ENCODE results near the gene TMEM158. TPM values are rescaled to one million over a fixed set of nuclear protein-coding genes. Genes with fewer than 3 reads are reported as not detected.

Gene TMEM158
- total and polyA plus RNA-seq, 2 of the 8 experiments (the other 6 are each of a cell fraction or from before 2014, with no cell fraction given) = 6.8 to 30.3 TPM

DNA sequence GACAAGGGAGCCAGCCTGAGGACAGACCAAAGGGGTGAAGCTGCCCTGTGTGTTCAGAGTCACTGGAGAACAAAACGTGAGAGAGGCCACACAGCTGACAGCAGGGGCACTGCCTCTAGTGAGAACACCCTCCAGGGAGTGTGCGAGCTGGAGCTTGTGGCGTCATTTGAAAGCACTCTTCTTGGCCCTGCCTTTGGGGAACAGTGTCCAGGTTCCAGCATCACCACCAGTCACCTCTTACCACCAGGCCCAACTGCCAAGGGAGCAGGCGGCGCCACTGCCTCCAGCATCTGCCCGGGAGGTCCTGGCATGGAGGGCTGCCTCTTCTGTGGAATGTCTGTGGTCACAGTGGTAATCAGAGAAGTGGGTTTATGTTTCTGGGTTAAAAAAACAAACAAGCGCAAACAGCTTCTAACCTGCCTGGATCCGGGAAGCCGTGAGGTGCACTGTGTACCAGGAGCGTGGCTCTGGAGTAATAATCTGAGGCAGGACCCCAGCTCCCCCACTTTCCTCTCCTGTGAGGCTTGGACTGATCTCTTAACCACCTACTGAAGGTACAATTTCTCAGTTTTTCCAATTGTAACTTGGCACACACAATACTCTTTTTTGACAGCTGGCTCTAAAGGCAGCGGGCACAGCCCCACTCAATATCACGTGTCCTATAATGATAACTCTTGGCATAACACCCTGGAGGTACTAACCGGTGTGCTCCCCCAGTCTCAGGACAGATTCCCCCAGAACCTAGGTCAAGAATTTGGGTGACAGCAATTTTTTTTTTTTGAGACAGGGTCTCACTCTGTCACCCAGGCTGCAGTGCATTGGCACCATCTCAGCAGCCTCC lies 47.7 kb downstream of the TMEM158 start:
- no peak overlapping the region for H4K5ac ChIP-seq (ENCODE audit: insufficient read length, low read depth, low read length)
- FAIRE-seq = no peak

More for the DNA sequence above, 47.7 kb downstream of the TMEM158 start:
- Histone ChIP-seq H3K9me3 (ENCODE audit: insufficient read depth in 2 of 2, low read depth in 1 of 2, low read length in 1 of 2) (no peaks in the 10 kb centered on the region), H3K27me3 (replicated peaks in 1 of 4; ENCODE audit: control insufficient read depth in 3 of 4, extremely low read depth in 1 of 4, insufficient read depth in 3 of 4, low read length in 3 of 4) (no peaks in the 10 kb centered on the region), H3K18ac (ENCODE audit: extremely low read depth, low read length) (no peak overlapping the region), H3K79me1 (ENCODE audit: low read depth, low read length) (no peaks in the 10 kb centered on the region), H3K4me2 (ENCODE audit: insufficient read depth in 1 of 2, low read depth in 2 of 2, low read length in 2 of 2) (no peak overlapping the region), H4K8ac (ENCODE audit: extremely low read depth, insufficient read depth, low read length) (no peak overlapping the region), H3K27ac (ENCODE audit: low read depth, low read length) (no peak overlapping the region), H2BK5ac (ENCODE audit: low read depth, low read length) (no peak overlapping the region; the same call in 1 of the 2 replicates), H3K36me3 (ENCODE audit: control insufficient read depth in 2 of 4, insufficient read depth in 4 of 4, low read length in 3 of 4) (no peaks in the 10 kb centered on the region), H4K20me1 (replicated peaks in 1 of 2; ENCODE audit: control insufficient read depth in 1 of 2, insufficient read depth in 2 of 2, low read length in 2 of 2) (no peaks in the 10 kb centered on the region), H3K56ac (replicated peaks; ENCODE audit: insufficient read length, low read depth, low read length) (no peak overlapping the region), H2BK15ac (ENCODE audit: low read length) (no peak overlapping the region), H2BK20ac (ENCODE audit: low read length) (no peak overlapping the region), H4K91ac (replicated peaks; ENCODE audit: insufficient read length, low read length) (no peak overlapping the region), H3K79me2 (ENCODE audit: control insufficient read depth in 1 of 2, insufficient read depth in 2 of 2, low read length in 2 of 2) (no peaks in the 10 kb centered on the region), H2BK120ac (replicated peaks; ENCODE audit: low read depth, low read length) (no peak overlapping the region), H3K14ac (ENCODE audit: insufficient read length) (no peak overlapping the region), H3K23ac (ENCODE audit: insufficient read length) (no peak overlapping the region), H2AFZ (ENCODE audit: low read length) (no peak overlapping the region), H3K4me1 (replicated peaks in 1 of 4; ENCODE audit: control insufficient read depth in 3 of 4, insufficient read depth in 4 of 4, low read length in 3 of 4) (peaks cover 0 to 4% (median 1%) of the 10 kb centered on the region in 4 experiments; a peak in 4 of 7 replicates), H3K4me3 (ENCODE audit: extremely low read depth in 1 of 4, insufficient read depth in 2 of 4, low read depth in 3 of 4, low read length in 4 of 4) (no peak overlapping the region), H2AK5ac (ENCODE audit: low read depth, low read length) (no peak overlapping the region), H3K23me2 (ENCODE audit: low read depth, low read length) (no peaks in the 10 kb centered on the region), H3K9ac (replicated peaks in 1 of 4; ENCODE audit: extremely low read depth in 1 of 4, low read depth in 3 of 4, low read length in 3 of 4) (no peak overlapping the region), H2BK12ac (ENCODE audit: low read depth, low read length) (no peak overlapping the region), H3K4ac (replicated peaks; ENCODE audit: insufficient read length, low read depth, low read length) (no peak overlapping the region)
- ChIA-PET CTCF (ENCODE audit: partially characterized antibody) (interaction anchor here (0.9 to 1.1 kb wide), 2 partner anchors 122 to 215 kb away, joined by 3 to 4 read pairs; no protein-coding TSS in a partner anchor), POLR2A (ENCODE audit: partially characterized antibody) (no interaction called here)
- 90% methylated on average over 13 of the region's 13 CpGs; no CpG with 5 or more reads in 1 of the 2 experiments for WGBS, 2 experiments (ENCODE audit: extremely low coverage in 1 of 2, insufficient coverage in 1 of 2, insufficient read length in 1 of 2, insufficient replicate concordance in 2 of 2, low coverage in 1 of 2, low lambda C conversion rate in 2 of 2, missing lambda C conversion rate in 1 of 2)
- DNase-seq (ENCODE audit: low read depth in 1 of 2, low spot score in 2 of 2) = no peak
- TF ChIP-seq BACH1 (IDR thresholded peaks at IDR 0.05; ENCODE audit: low read length) (no peak), GABPA (IDR thresholded peaks at IDR 0.05; ENCODE audit: borderline replicate concordance, insufficient read depth, low read length) (no peak), NANOG (IDR thresholded peaks at IDR 0.05; ENCODE audit: insufficient read depth, low read depth, low read length, poor library complexity, severe bottlenecking) (no peak), SUZ12 (IDR thresholded peaks at IDR 0.05; ENCODE audit: low read length) (no peak), POLR2AphosphoS5 (IDR thresholded peaks at IDR 0.05; ENCODE audit: low read depth, low read length) (no peak), RXRA (IDR thresholded peaks at IDR 0.05; ENCODE audit: insufficient read depth, low read depth, low read length) (no peak)

All from H1 (cell line).